HK-2 (cell line): ENCODE data around the gene CFAP100.

Experiments used
- DNase-seq: peaks from one replicate; pipeline ENCODE4 v3.0.0-alpha.2; 2018; ENCODE audit not compliant: unreplicated experiment

Gene CFAP100

GRCh38 chr3:126478581-126479310 is 84.0 kb downstream of the CFAP100 start:
- no peak for DNase-seq

- no peak for DNase-seq
Observed at GRCh38 chr3:126479642-126480041, 84.9 kb downstream of the CFAP100 start.

GRCh38 chr3:126480206-126480605 is 85.5 kb downstream of the CFAP100 start:
- no peak for DNase-seq

- no peak for DNase-seq
Observed at GRCh38 chr3:126480861-126481260, 86.2 kb downstream of the CFAP100 start.

- DNase-seq = peak; percentile 6
Observed at GRCh38 chr3:126481808-126482502, 87.2 kb downstream of the CFAP100 start.

GRCh38 chr3:126482503-126483255 is 88.0 kb downstream of the CFAP100 start:
- DNase-seq = no peak

- DNase-seq = no peak
Observed at GRCh38 chr3:126483321-126483761, 88.6 kb downstream of the CFAP100 start.

GRCh38 chr3:126484148-126484547 is 89.4 kb downstream of the CFAP100 start:
- DNase-seq = no peak

GRCh38 chr3:126484662-126485061 is 90.0 kb downstream of the CFAP100 start:
- no peak for DNase-seq

- DNase-seq = no peak
Observed at GRCh38 chr3:126485176-126485897, 90.6 kb downstream of the CFAP100 start.

- DNase-seq = no peak
Observed at GRCh38 chr3:126485956-126486355, 91.2 kb downstream of the CFAP100 start.
